OCI-LY7 (cell line): ENCODE results near the gene NEUROD2.

Experiments used
- CTCF ChIP-seq: fragments of 200-600 bp; sonication (generic); conservative IDR thresholded peaks from 2 replicates; pipeline ENCODE4 v1.5.1; 2014; ENCODE audit warnings: mild to moderate bottlenecking, antibody characterized with exemption, low read length, moderate library complexity, mixed read lengths
- EZH2phosphoT487 ChIP-seq: fragments of 200-600 bp; sonication (generic); IDR thresholded peaks from 2 replicates; pipeline ENCODE4 v1.6.1; 2018; ENCODE audit warnings: low read depth, borderline replicate concordance, mild to moderate bottlenecking, mixed run types, antibody characterized with exemption, low read length, moderate library complexity, mixed read lengths

GRCh38 chr17:39608142-39608981, 642 bp upstream of the NEUROD2 start:
- no peak for TF ChIP-seq CTCF
- no peak for TF ChIP-seq EZH2phosphoT487
